Loucy (cell line): ENCODE measurements around the gene TMSB15A.
"Not testable (repeated sequence)": the region's sequence is repeated elsewhere in the genome, so short reads cannot be mapped to it uniquely, and the experiment has no call there.

Experiments
- H2AFZ ChIP-seq: fragments of 200-600 bp; sonication (generic); 2 replicates; pipeline ENCODE4 v1.6.0; 2016; ENCODE audit warnings: antibody characterized with exemption, mild to moderate bottlenecking, low read length, moderate library complexity
- H3F3A ChIP-seq: fragments of 200-600 bp; 2 replicates; pipeline ENCODE4 v1.6.0; 2016; ENCODE audit warnings: antibody characterized with exemption, low read depth, mild to moderate bottlenecking
- H3K27me3 ChIP-seq: fragments of 200-600 bp; sonication (generic); 2 replicates; pipeline ENCODE4 v1.6.1; 2014; ENCODE audit warnings: low read length, mild to moderate bottlenecking; ENCODE audit not compliant: insufficient read depth, poor library complexity, severe bottlenecking
- H3K36me3 ChIP-seq: fragments of 200-600 bp; sonication (generic); 2 replicates; pipeline ENCODE4 v1.6.1; 2016; ENCODE audit warnings: low read length; ENCODE audit not compliant: insufficient read depth
- H3K4me1 ChIP-seq: fragments of 200-600 bp; sonication (generic); 2 replicates; pipeline ENCODE4 v1.5.1; 2014; ENCODE audit warnings: low read length, mild to moderate bottlenecking; ENCODE audit not compliant: insufficient read depth, poor library complexity, severe bottlenecking
- H3K4me2 ChIP-seq: fragments of 200-600 bp; sonication (generic); 2 replicates; pipeline ENCODE4 v1.6.0; 2014; ENCODE audit warnings: antibody characterized with exemption, low read length, low read depth, mild to moderate bottlenecking; ENCODE audit not compliant: poor library complexity, severe bottlenecking
- H3K4me3 ChIP-seq: fragments of 200-600 bp; sonication (generic); 2 replicates; pipeline ENCODE4 v1.5.1; 2014; ENCODE audit warnings: low read length, mild to moderate bottlenecking, mixed read lengths; ENCODE audit not compliant: poor library complexity, severe bottlenecking
- H3K79me2 ChIP-seq: fragments of 200-600 bp; sonication (generic); 2 replicates; pipeline ENCODE4 v1.6.1; 2014; ENCODE audit warnings: low read length; ENCODE audit not compliant: insufficient read depth
- H3K9ac ChIP-seq: fragments of 200-600 bp; sonication (generic); 2 replicates; pipeline ENCODE4 v1.6.0; 2014; ENCODE audit warnings: mild to moderate bottlenecking, low read depth, low read length, moderate library complexity; ENCODE audit not compliant: poor library complexity, severe bottlenecking
- H3K9me2 ChIP-seq: fragments of 200-600 bp; sonication (generic); replicated peaks from 2 replicates; pipeline ENCODE4 v1.6.1; 2016; ENCODE audit warnings: low read depth, low read length, mixed read lengths
- H3K9me3 ChIP-seq: fragments of 200-600 bp; sonication (generic); 2 replicates; pipeline ENCODE4 v1.6.1; 2014; ENCODE audit warnings: mild to moderate bottlenecking, antibody characterized with exemption, low read length, low read depth; ENCODE audit not compliant: insufficient read depth
- H4K20me1 ChIP-seq: fragments of 200-600 bp; sonication (generic); 2 replicates; pipeline ENCODE4 v1.6.0; 2014; ENCODE audit warnings: antibody characterized with exemption, low read length, mild to moderate bottlenecking; ENCODE audit not compliant: insufficient read depth, poor library complexity, severe bottlenecking
- EZH2phosphoT487 ChIP-seq: fragments of 200-600 bp; IDR thresholded peaks from 2 replicates; pipeline ENCODE4 v1.6.1; 2018; ENCODE audit warnings: antibody characterized with exemption, mild to moderate bottlenecking, moderate library complexity, borderline replicate concordance
- TF ChIP-seq, protein P1 (sequence below): fragments of 200-600 bp; sonication (generic); conservative IDR thresholded peaks from 2 replicates; pipeline ENCODE4 v1.5.1; 2014; ENCODE audit warnings: mild to moderate bottlenecking, antibody characterized with exemption, low read length

The TMSB15A gene

DNA sequence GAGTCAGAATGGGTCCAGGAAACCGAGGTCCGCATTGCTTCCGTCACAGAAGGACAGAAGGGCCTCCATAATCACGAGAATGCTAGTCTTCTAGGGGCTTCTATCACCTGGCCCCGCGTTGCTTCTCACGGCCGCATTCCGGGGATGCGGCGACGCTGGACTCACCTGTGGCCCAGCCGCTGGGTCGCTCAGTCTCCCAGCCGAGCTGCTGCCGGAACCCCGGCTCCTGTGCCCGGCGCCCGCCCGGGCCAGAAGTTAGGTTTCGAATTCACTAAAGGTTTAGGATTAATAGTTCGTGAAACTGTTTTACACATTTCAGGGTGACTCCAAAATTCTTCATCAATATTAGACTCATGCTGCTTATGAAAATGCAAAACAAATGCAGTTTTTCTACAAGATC lies 31.7 kb upstream of the TMSB15A start:
- Histone ChIP-seq H3K4me3 (no peak overlapping the region), H3K79me2 (no peaks in the 10 kb centered on the region), H3K9ac (no peak overlapping the region), H3F3A (no peaks in the 10 kb centered on the region), H2AFZ (no peak overlapping the region), H3K4me2 (no peak overlapping the region), H3K9me3 (no peaks in the 10 kb centered on the region), H4K20me1 (no peaks in the 10 kb centered on the region), H3K4me1 (no peaks in the 10 kb centered on the region), H3K9me2 (no peaks in the 10 kb centered on the region), H3K36me3 (no peaks in the 10 kb centered on the region), H3K27me3 (no peaks in the 10 kb centered on the region)
- TF ChIP-seq, protein P1, sequence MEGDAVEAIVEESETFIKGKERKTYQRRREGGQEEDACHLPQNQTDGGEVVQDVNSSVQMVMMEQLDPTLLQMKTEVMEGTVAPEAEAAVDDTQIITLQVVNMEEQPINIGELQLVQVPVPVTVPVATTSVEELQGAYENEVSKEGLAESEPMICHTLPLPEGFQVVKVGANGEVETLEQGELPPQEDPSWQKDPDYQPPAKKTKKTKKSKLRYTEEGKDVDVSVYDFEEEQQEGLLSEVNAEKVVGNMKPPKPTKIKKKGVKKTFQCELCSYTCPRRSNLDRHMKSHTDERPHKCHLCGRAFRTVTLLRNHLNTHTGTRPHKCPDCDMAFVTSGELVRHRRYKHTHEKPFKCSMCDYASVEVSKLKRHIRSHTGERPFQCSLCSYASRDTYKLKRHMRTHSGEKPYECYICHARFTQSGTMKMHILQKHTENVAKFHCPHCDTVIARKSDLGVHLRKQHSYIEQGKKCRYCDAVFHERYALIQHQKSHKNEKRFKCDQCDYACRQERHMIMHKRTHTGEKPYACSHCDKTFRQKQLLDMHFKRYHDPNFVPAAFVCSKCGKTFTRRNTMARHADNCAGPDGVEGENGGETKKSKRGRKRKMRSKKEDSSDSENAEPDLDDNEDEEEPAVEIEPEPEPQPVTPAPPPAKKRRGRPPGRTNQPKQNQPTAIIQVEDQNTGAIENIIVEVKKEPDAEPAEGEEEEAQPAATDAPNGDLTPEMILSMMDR: no peak
- no peak for TF ChIP-seq EZH2phosphoT487

- H3K79me2 ChIP-seq: no peaks in the 10 kb centered on the region
- H3K4me3 ChIP-seq: no peak overlapping the region
- H2AFZ ChIP-seq: no peak overlapping the region
- TF ChIP-seq, protein P1: no peak
- no peak for TF ChIP-seq EZH2phosphoT487
- no peaks in the 10 kb centered on the region for H3K9me2 ChIP-seq
- no peaks in the 10 kb centered on the region for H3K4me1 ChIP-seq
- H3K4me2 ChIP-seq: no peak overlapping the region
- no peaks in the 10 kb centered on the region for H3F3A ChIP-seq
- no peaks in the 10 kb centered on the region for H3K36me3 ChIP-seq
- H4K20me1 ChIP-seq: no peaks in the 10 kb centered on the region
- H3K27me3 ChIP-seq: no peaks in the 10 kb centered on the region
- H3K9me3 ChIP-seq: no peaks in the 10 kb centered on the region
- no peak overlapping the region for H3K9ac ChIP-seq
These were observed 30.4 kb upstream of the TMSB15A start for GRCh38 chrX:102546828-102547493.

GRCh38 chrX:102546175-102546574 lies 29.6 kb upstream of the TMSB15A start:
- H3K4me1 ChIP-seq, H3F3A ChIP-seq, H3K27me3 ChIP-seq, H3K4me2 ChIP-seq, H3K4me3 ChIP-seq, H3K9ac ChIP-seq, H3K9me2 ChIP-seq, H3K9me3 ChIP-seq, H3K79me2 ChIP-seq, H2AFZ ChIP-seq, H4K20me1 ChIP-seq, H3K36me3 ChIP-seq: not testable (repeated sequence)

DNA sequence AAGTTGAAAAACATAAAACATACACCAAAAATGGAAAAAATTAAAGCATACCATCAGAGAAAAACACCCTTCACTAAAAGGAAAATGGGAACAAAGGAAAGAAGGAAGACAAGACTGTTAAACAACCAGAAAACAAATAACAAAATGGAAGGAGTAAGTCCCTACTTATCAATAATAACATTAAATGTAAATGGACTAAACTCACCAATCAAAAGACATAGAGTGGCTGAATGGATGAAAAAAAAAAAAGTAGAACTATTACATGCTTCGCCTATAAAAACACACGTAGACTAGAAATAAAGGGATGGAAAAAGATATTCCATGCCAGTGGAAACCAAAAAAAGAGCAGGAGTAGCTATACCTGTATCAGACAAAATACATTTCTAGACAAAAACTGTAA lies 19.4 kb upstream of the TMSB15A start:
- H3K4me2 ChIP-seq: no peak overlapping the region
- no peaks in the 10 kb centered on the region for H3K9me3 ChIP-seq
- no peaks in the 10 kb centered on the region for H3F3A ChIP-seq
- H3K79me2 ChIP-seq: no peaks in the 10 kb centered on the region
- TF ChIP-seq, protein P1: no peak
- no peak for TF ChIP-seq EZH2phosphoT487
- no peak overlapping the region for H2AFZ ChIP-seq
- no peaks in the 10 kb centered on the region for H3K36me3 ChIP-seq
- H3K4me1 ChIP-seq: no peaks in the 10 kb centered on the region
- H3K9me2 ChIP-seq: no peaks in the 10 kb centered on the region
- H3K9ac ChIP-seq: no peak overlapping the region
- H4K20me1 ChIP-seq: no peaks in the 10 kb centered on the region
- no peaks in the 10 kb centered on the region for H3K27me3 ChIP-seq
- H3K4me3 ChIP-seq: no peak overlapping the region
